DMS153 treated with DMSO at 0.1 percent for 48 hours (cell line): ENCODE measurements around the gene SNAP25.

Experiments used
- DNase-seq: peaks from one replicate; lab custom pipeline; 2025; ENCODE audit not compliant: unreplicated experiment; lab: John Stamatoyannopoulos, UW

The SNAP25 gene

GRCh38 chr20:10261702-10262101 lies 43.1 kb downstream of the SNAP25 start:
- DNase-seq = no peak

- DNase-seq = no peak
Observed at GRCh38 chr20:10263385-10264165, 44.9 kb downstream of the SNAP25 start.

- DNase-seq = no peak
Observed at GRCh38 chr20:10264166-10264558, 45.5 kb downstream of the SNAP25 start.

- DNase-seq = no peak
Observed at GRCh38 chr20:10268636-10269035, 50.0 kb downstream of the SNAP25 start.

- no peak for DNase-seq
Observed at GRCh38 chr20:10270630-10271029, 52.0 kb downstream of the SNAP25 start.

GRCh38 chr20:10271494-10272219 lies 53.0 kb downstream of the SNAP25 start:
- DNase-seq = no peak

GRCh38 chr20:10276878-10277580 lies 58.4 kb downstream of the SNAP25 start:
- DNase-seq = no peak

- DNase-seq = no peak
Observed at GRCh38 chr20:10277616-10278015, 59.0 kb downstream of the SNAP25 start.

GRCh38 chr20:10278412-10278811 lies 59.8 kb downstream of the SNAP25 start:
- DNase-seq = no peak

GRCh38 chr20:10280018-10280908 lies 61.6 kb downstream of the SNAP25 start:
- DNase-seq = no peak

- no peak for DNase-seq
Observed at GRCh38 chr20:10281911-10282310, 63.3 kb downstream of the SNAP25 start.

- no peak for DNase-seq
Observed at GRCh38 chr20:10282979-10283456, 64.4 kb downstream of the SNAP25 start.

GRCh38 chr20:10286356-10286755 lies 67.7 kb downstream of the SNAP25 start:
- no peak for DNase-seq

GRCh38 chr20:10288421-10288820 lies 69.8 kb downstream of the SNAP25 start:
- DNase-seq = no peak

- DNase-seq = no peak
Observed at GRCh38 chr20:10288954-10289646, 70.5 kb downstream of the SNAP25 start.

GRCh38 chr20:10291568-10292248 lies 73.1 kb downstream of the SNAP25 start:
- DNase-seq = no peak

GRCh38 chr20:10297223-10297622 lies 78.6 kb downstream of the SNAP25 start:
- DNase-seq = no peak

GRCh38 chr20:10297684-10298240 lies 79.1 kb downstream of the SNAP25 start:
- no peak for DNase-seq
